Colonic mucosa (tissue), 4 donors: Measurements from ENCODE around the gene TRIP13. TPM values are rescaled to one million over a fixed set of nuclear protein-coding genes. Genes with fewer than 3 reads are reported as not detected.

Experiments used
- DNase-seq: peaks from one replicate; pipeline ENCODE4 v3.0.0-alpha.2; 2020
- H3K27ac ChIP-seq: fragments of 200-600 bp; one replicate; pipeline ENCODE4 v1.8.0; 2021
- H3K27me3 ChIP-seq: fragments of 200-600 bp; one replicate; pipeline ENCODE4 v1.8.0; 2021
- H3K36me3 ChIP-seq: fragments of 200-600 bp; one replicate; pipeline ENCODE4 v1.8.0; 2021
- H3K4me1 ChIP-seq: fragments of 200-600 bp; one replicate; pipeline ENCODE4 v1.8.0; 2021; ENCODE audit warnings: mild to moderate bottlenecking
- H3K4me3 ChIP-seq: fragments of 200-600 bp; one replicate; pipeline ENCODE4 v1.8.0; 2021
- H3K9ac ChIP-seq, 2 donors: one replicate each; pipeline ENCODE4 v1.7.0; 2013; ENCODE audit warnings: control low read depth in 2 of 2, low read depth in 2 of 2, low read length in 2 of 2
- H3K9me3 ChIP-seq: fragments of 200-600 bp; one replicate; pipeline ENCODE4 v1.8.0; 2021
- CTCF ChIP-seq: fragments of 200-600 bp; IDR thresholded peaks from one replicate; pipeline ENCODE4 v1.8.0; 2022; ENCODE audit warnings: antibody characterized with exemption, mild to moderate bottlenecking
- intact Hi-C: fragments of 100-400 bp; cut with DNase I; formaldehyde crosslinking; loops from one replicate; pipeline ENCODE4 v1.14.1; 2022
- total RNA-seq, 2 donors: library from RNA; stranded (reverse); fragmentation: NEBNext Ultra II Directional in 1 of 2; extraction: Animal tissue kit (Norgen Biotek cat#: 25700) in 1 of 2; gene quantifications; one replicate each; pipeline ENCODE4 v1.2.1, GENCODE V29; 2021
- donor health status: healthy.
- donor health status: DM: no; HTN: no; CAD: no.
- donor health status: DM: no; HTN: no; CAD: no.

Gene TRIP13
- total RNA-seq, 2 donors from 2014 or later: 5.8 to 18.1 TPM

- no peak overlapping the region for H3K9ac ChIP-seq
- H3K9me3 ChIP-seq: no peaks in the 10 kb centered on the region
- H3K4me1 ChIP-seq: no peaks in the 10 kb centered on the region
- DNase-seq: no peak
- no peak for TF ChIP-seq CTCF
- H3K4me3 ChIP-seq: no peak overlapping the region
- no peak overlapping the region for H3K27ac ChIP-seq
- no peaks in the 10 kb centered on the region for H3K27me3 ChIP-seq
- no peaks in the 10 kb centered on the region for H3K36me3 ChIP-seq
- intact Hi-C loops: no loop called here
Measured at GRCh38 chr5:919356-920000, 26.8 kb downstream of the TRIP13 start.

- H3K4me1 ChIP-seq: no peaks in the 10 kb centered on the region
- no peak for TF ChIP-seq CTCF
- intact Hi-C loops: loop anchor here (5.0 kb wide), 1 partner anchor 92 kb away; no protein-coding TSS in a partner anchor
- no peak for DNase-seq
- H3K4me3 ChIP-seq: no peak overlapping the region
- no peak overlapping the region for H3K27ac ChIP-seq
- H3K27me3 ChIP-seq: no peaks in the 10 kb centered on the region
- H3K36me3 ChIP-seq: no peaks in the 10 kb centered on the region
- H3K9ac ChIP-seq: no peak overlapping the region
- no peaks in the 10 kb centered on the region for H3K9me3 ChIP-seq
Measured at GRCh38 chr5:920321-920720, 27.6 kb downstream of the TRIP13 start.

GRCh38 chr5:921456-922435 lies 29.1 kb downstream of the TRIP13 start:
- Histone ChIP-seq H3K4me3 (no peak overlapping the region), H3K27me3 (peaks cover 12% of the 10 kb centered on the region), H3K36me3 (no peaks in the 10 kb centered on the region), H3K9me3 (no peaks in the 10 kb centered on the region), H3K27ac (no peak overlapping the region), H3K9ac (no peak overlapping the region), H3K4me1 (no peaks in the 10 kb centered on the region)
- no peak for DNase-seq
- no peak for TF ChIP-seq CTCF
- intact Hi-C loops: loop anchor here (2.0 to 5.0 kb wide), 3 partner anchors 91 to 245 kb away; no protein-coding TSS in a partner anchor

- H3K27me3 ChIP-seq: peaks cover 12% of the 10 kb centered on the region
- H3K9me3 ChIP-seq: no peaks in the 10 kb centered on the region
- no peak for TF ChIP-seq CTCF
- no peaks in the 10 kb centered on the region for H3K4me1 ChIP-seq
- no peak for DNase-seq
- no peaks in the 10 kb centered on the region for H3K36me3 ChIP-seq
- H3K27ac ChIP-seq: no peak overlapping the region
- no peak overlapping the region for H3K9ac ChIP-seq
- H3K4me3 ChIP-seq: no peak overlapping the region
- intact Hi-C loops: loop anchor here (2.0 to 5.0 kb wide), 3 partner anchors 90 to 244 kb away; no protein-coding TSS in a partner anchor
Measured at GRCh38 chr5:922436-923280, 30.0 kb downstream of the TRIP13 start.
